HG03442 (cell line): Measurements from ENCODE around the gene CTBP2.

ENCODE experiments used
- ATAC-seq: cut with Tn5 transposase; IDR thresholded peaks from one replicate; pipeline ENCODE4 v1.9.1; 2021; ENCODE audit warnings: mild to moderate bottlenecking, moderate library complexity; ENCODE audit not compliant: unreplicated experiment

The CTBP2 gene

GRCh38 chr10:125011926-125012705, 148.2 kb downstream of the CTBP2 start:
- no peak for ATAC-seq

GRCh38 chr10:125011171-125011925, 149.0 kb downstream of the CTBP2 start:
- ATAC-seq, result no peak

DNA sequence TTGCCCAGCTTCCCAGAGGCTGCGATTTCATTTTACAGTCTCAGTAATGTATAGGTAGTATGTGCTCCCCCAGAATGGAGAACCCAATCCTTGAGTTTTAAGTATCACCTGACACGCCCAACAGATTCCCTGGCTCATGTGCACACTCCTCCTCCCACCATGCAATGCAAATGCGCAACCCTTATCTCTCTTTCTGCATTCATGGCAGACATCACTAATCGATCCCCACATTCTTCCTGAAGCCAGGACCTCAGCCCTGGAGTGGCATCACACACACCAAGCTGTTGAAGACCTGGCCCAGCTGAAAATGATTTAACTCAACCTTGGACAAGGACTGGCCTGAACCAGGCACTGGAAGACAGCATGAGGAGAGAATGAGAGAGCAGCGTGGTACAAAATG, 150.0 kb downstream of the CTBP2 start:
- no peak for ATAC-seq

- ATAC-seq, result no peak
Measured at GRCh38 chr10:125009661-125010161, 150.7 kb downstream of the CTBP2 start.

GRCh38 chr10:125008689-125009638, 151.4 kb downstream of the CTBP2 start:
- ATAC-seq, result no peak

DNA sequence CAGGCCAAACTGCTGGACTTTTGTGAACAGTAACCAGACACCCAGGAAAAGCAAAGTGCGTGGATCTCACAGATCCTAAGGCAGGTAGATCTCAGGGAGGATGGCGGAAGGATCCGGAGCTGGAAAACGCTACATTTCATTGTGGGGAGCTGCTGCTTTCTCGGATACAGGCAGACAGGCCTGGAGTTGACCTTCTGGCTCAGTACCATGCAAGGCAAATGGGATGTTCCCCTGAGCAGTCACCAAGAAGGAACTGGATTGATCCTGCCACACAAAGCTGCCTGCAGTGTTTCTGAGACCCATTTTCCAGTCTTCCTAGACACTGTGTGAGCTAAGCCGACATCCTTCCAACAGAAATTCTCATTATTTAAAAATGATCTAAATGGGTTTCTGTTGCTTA, 152.9 kb downstream of the CTBP2 start:
- ATAC-seq, result no peak

DNA sequence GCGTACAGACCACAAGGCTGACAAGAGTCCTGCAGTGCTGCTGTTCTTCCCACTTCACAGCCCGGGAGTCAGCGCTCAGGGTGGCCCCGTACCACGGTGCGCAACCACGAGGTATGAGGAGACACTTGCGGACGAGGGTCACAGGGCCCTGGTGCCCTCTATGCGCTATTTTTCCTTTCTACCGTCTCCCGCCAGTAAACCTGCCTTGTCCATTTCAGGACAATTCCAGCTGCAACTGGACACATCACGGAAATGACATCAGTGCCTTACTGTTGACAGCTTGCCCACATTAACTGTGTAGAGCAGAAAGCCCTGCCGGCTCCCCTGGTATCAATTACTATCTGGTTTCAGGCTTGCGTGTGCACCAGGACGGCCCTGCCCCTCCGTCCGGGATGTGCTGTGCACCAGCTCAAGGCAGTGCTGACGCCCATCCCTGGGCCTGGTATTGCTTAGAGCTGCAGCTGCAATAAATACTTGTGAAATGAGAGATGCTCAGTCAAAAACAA, 153.4 kb downstream of the CTBP2 start:
- ATAC-seq, result no peak

- no peak for ATAC-seq
Measured at GRCh38 chr10:125006188-125006680, 154.1 kb downstream of the CTBP2 start.

DNA sequence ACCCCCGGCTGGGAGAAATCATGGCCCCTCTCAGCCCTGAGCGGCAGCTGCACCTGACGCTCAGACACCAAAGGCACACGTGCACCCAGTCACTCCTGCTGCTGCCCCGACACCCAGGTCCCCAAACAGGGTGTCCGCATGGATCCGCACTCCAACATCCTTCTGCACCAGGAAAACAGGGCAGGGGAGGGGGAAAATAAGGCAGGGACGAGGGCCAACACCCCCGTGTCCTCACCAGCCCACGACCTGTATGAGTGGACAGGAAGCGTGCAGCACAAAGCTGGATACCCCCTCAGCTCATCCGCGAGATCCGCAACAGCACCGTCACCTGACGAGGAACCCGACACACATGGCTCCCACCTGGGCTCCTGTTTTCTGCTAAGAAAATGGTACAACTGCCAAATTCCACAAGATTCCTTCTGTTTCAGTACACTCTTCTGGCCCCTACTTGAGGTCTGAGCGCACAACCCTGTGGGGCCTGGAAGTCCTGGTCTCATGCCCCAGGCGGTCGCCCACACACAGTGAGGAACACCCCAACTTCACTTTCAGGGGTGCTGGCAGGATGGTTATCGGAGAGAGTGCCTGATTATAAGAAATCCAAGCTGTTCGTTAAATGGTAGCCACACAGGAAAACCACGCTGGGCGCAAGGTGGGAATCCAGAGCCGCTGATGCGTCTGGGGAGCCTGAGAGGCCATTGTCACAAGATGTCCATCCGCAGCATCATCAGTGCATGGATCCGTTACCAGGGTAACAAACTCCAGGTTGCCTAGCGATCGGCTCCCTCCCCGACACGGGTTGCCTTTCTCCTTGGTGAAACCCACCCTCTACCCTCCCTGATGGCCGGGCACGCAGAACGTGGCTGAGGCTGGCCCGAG, 154.8 kb downstream of the CTBP2 start:
- ATAC-seq, result no peak

- ATAC-seq, result no peak
Measured at GRCh38 chr10:125004571-125005311, 155.6 kb downstream of the CTBP2 start.

DNA sequence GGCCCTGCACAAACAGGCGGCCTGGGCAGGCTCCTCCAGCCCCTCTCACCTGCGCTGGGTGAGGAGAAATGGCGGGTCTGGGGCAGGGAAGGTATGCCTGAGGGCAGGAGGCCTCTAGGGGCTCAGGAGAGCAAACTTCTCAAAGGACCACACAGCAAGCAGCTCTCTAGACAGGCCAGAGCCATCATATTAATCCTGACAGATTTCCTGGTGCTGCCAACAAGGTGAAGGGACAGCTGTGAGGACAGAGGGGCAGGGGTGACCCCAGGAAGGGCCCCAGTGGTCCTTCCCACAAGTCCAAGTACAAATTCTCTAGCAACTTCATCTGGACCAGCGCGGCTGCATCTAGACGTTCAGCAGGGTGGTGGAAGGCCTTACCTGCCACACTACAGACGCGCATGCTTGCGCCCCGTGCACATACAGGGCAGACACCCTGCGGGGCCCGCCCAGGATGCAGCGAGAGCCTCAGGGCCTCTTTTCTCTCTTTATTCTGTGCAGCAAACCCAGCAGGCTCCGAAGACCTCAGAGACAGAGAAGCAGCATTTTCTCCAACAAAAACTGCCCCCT, 156.4 kb downstream of the CTBP2 start:
- ATAC-seq, result no peak

DNA sequence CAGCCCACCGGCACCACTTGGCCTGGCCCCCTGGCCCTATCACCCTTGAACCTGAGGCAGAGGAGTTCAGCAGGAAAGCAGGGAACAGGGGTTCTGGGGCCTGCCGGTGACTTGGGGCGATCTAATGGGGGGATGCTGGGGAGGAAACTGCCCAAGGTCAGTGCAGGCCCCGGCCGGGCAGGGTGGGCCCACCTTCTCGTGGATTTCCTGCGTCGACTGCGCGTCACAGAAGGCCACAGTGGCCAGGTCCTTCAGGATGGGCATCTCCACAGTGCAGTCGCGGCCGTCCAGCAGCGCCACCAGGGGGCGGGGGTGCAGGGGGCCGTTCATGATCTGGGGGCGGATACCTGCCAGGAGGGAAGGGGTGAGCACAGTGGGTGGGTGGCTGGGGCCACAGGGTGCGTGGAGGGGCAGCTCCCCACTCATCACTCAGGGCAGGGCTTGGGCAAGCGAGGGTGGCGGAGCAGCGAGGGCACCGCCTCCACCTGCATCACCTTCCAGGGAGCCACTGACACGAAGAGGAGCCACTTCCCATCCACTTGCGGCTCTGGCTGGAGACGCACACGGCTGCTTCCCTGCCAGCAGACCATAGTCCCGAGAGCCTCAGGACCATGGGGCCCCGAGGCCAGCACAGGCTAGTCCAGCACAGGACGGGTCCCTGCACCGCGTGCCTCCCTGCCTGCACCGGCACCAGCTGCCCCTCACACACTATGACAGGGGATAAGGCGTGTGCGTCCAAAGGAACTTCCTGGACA, 157.0 kb downstream of the CTBP2 start:
- ATAC-seq, result no peak

DNA sequence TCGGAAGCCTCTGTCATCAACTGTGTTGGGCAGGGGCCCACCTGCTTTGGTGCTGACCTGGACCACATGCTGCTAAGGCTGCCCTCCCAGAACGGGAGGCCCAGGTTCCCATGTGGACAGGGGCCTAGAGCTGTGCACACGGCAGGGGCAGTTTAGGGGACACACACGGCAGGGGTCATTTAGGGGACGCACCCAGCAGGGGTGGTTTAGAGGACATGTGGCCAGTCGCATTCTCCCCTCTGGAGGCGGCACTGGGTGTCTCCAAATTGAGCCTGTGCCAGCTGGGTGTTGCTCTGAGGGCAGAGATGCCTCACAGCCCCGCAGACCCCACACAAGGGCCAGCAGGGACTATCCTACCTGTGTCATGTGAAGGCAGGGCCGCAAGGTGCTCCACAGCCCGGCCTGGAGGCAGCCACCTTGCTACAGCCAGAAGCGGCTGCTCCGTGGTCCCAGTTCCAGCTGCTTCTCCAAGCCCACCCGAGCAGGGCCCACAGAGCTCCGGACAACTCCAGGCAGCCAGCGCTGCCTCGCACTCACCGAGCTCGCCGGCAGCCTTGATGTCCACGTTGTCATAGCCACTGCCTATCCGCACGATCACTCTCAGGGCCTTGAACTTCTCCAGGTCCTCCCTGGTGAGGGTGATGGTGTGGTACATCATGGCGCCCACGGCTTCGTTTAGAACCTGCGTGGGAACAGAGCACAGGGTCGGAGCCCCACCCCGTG, 157.8 kb downstream of the CTBP2 start:
- no peak for ATAC-seq

DNA sequence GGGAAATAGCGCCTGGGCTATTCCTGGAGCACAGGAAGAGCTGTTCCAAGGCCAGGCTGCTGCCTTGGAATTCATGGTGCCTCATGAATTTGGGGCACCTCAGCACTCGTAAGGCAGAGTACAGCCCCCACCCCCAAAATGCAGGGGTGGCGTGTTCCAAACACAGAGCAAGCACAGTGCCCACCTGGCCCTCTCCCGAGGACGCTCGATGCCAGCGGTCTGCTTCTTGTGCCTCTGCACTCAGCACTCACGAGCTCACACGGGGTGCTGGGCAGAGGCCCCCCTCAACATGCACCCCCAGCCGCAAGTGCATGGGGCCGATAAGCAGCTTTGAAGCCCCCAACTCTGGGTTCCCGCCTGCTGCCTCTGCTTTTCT, 158.3 kb downstream of the CTBP2 start:
- ATAC-seq, result no peak

DNA sequence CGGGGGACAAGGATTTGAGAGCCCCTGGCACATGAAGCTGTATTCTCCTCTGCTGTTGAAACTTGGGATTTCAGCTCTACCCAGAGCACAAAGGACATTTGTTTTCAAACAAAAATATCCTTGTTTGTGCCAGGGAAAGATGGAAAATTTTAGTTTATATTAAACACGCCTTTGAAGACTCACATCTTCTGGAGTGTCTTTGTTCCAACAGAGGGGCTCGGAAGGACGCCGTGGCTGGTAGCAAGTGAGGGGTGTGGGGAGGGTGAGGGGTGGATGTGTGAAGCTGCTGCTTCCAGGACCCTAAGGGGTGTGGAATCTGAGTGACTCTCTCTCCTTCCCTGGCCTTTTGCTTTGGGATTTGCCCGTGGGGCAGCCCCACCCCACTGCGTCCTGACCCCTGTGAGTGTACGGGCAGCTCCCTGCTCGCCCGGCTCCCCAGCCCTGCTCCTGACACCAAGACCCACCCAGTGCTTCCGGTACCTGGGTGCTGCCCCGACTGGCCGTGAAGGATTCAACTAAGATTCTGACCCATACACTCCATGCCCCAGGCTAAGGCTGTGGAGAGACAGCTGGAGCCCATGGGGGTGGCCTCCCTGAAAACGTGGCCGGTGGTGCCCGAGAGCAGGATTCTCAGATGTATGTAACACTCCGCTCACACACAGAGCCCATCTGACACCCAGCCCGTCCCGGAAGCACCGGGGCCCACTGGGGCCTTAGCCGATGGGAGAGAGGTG, 158.9 kb downstream of the CTBP2 start:
- ATAC-seq, result no peak
